ENCODE measurements around the gene ZSWIM3. TPM values are rescaled to one million over a fixed set of nuclear protein-coding genes. Genes with fewer than 3 reads are reported as not detected.
"Not testable (repeated sequence)": the region's sequence is repeated elsewhere in the genome, so short reads cannot be mapped to it uniquely, and the experiment has no call there.

The ZSWIM3 gene
- total and polyA plus RNA-seq, 12 donors = 2.9 to 19.5 (median 6.2) TPM

DNA sequence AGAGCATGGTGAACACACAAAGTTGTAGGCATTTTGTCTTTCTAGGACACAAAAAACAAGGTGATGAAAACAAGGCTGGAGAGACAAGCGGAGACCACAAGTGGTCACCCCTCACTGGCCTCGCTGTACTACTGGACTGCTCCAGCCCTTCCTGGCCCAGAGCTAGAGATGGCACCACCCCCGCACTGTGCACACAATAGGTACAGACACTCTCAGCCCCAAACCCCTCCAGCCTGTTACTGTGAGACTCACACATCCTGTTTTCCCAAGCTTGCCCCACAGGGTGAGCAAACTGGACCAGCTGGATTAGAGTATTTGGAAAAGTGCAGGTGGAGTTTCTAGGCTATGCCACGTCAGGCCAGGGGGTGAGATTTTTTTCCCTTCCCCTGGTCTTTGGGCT is 15.2 kb downstream of the ZSWIM3 start:
- WGBS, 4 donors = 95 to 98% (median 97%) methylated on average over 4 of the region's 4 CpGs
- intact Hi-C loops (cut with DNase I) = no loop called here
- peaks cover 0 to 7% of the 10 kb centered on the region in 2 donors for H3K36me3 ChIP-seq (replicated peaks in 1 of 2)
- no peak overlapping the region for H3K4me3 ChIP-seq
- H3K27me3 ChIP-seq = no peaks in the 10 kb centered on the region
- TF ChIP-seq POLR2A (IDR thresholded peaks at IDR 0.05) = no peak
- TF ChIP-seq, protein P1, sequence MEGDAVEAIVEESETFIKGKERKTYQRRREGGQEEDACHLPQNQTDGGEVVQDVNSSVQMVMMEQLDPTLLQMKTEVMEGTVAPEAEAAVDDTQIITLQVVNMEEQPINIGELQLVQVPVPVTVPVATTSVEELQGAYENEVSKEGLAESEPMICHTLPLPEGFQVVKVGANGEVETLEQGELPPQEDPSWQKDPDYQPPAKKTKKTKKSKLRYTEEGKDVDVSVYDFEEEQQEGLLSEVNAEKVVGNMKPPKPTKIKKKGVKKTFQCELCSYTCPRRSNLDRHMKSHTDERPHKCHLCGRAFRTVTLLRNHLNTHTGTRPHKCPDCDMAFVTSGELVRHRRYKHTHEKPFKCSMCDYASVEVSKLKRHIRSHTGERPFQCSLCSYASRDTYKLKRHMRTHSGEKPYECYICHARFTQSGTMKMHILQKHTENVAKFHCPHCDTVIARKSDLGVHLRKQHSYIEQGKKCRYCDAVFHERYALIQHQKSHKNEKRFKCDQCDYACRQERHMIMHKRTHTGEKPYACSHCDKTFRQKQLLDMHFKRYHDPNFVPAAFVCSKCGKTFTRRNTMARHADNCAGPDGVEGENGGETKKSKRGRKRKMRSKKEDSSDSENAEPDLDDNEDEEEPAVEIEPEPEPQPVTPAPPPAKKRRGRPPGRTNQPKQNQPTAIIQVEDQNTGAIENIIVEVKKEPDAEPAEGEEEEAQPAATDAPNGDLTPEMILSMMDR (IDR thresholded peaks at IDR 0.05) = no peak
- no peaks in the 10 kb centered on the region for H3K9me3 ChIP-seq (replicated peaks in 1 of 3)
- peaks cover 10 to 13% of the 10 kb centered on the region in 2 donors for H3K4me1 ChIP-seq (replicated peaks in 1 of 2)
- peak in 1 of 7 donors; percentile 14 for DNase-seq
- H3K27ac ChIP-seq = no peak overlapping the region

DNA sequence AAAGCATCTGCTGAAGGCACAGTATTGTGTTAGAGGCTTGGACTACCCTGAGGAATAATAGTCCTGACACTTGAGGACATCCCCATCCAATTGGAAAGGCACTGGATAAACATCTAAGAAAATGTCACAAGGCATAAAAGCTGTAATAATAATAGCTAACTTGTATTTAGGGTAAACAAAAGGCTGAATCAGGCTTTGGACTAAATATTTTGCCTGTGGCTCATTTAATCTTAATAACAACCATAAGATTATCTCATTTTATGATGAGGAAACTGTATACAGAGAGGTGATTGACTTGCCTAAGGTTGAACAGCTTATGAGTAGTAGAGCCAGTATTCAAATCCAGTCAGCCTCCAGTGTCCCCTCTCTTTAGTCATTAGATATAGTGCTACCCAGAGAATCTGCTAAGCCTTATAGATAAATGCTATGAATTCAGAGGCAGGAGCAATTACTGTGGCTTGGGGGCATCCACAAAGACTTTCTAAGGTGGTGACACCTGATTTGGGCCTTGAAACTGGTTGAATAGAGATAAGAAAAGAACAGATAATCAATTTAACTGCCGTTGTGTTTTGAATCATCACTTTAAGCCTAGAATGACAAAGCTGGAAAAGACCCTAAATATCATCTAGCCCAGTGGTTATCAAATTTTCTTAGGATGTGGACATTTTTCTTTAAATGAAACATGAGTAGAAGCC is 16.1 kb downstream of the ZSWIM3 start:
- Histone ChIP-seq H3K36me3 (replicated peaks in 1 of 2) (peaks cover 0 to 12% of the 10 kb centered on the region in 2 donors), H3K4me3 (no peak overlapping the region), H3K9me3 (replicated peaks in 1 of 3) (no peaks in the 10 kb centered on the region), H3K27ac (no peak overlapping the region), H3K27me3 (no peaks in the 10 kb centered on the region), H3K4me1 (replicated peaks in 1 of 2) (peaks cover 7 to 9% of the 10 kb centered on the region in 2 donors)
- no peak for DNase-seq
- 19 to 38% (median 32%) methylated on average over 1 of the region's 1 CpG for WGBS, 4 donors
- no peak for TF ChIP-seq POLR2A (IDR thresholded peaks at IDR 0.05)
- TF ChIP-seq, protein P1 (IDR thresholded peaks at IDR 0.05) = no peak
- intact Hi-C loops (cut with DNase I) = no loop called here

DNA sequence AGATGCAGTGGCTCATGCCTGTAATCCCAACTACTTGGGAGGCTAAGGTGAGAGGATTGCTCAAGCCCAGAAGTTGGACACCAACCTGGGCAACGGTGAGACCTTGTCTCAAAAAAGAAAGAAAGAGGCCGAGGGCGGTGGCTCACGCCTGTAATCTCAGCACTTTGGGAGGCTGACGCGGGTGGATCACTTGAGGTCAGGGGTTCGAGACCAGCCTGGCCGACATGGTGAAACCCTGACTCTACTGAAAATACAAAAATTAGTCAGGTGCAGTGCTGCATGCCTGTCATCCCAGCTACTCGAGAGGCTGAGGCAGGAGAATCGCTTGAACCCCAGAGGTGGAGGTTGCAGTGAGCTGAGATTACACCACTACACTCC is 16.7 kb downstream of the ZSWIM3 start:
- peaks cover 0 to 12% of the 10 kb centered on the region in 2 donors for H3K36me3 ChIP-seq (replicated peaks in 1 of 2)
- 90 to 97% (median 94%) methylated on average over 10 of the region's 10 CpGs for WGBS, 4 donors
- intact Hi-C loops (cut with DNase I); H3K9me3 ChIP-seq (replicated peaks in 1 of 3); H3K27ac ChIP-seq; H3K4me3 ChIP-seq; H3K27me3 ChIP-seq; DNase-seq: not testable (repeated sequence)
- H3K4me1 ChIP-seq (replicated peaks in 1 of 2) = peaks cover 10 to 14% of the 10 kb centered on the region in 2 donors

DNA sequence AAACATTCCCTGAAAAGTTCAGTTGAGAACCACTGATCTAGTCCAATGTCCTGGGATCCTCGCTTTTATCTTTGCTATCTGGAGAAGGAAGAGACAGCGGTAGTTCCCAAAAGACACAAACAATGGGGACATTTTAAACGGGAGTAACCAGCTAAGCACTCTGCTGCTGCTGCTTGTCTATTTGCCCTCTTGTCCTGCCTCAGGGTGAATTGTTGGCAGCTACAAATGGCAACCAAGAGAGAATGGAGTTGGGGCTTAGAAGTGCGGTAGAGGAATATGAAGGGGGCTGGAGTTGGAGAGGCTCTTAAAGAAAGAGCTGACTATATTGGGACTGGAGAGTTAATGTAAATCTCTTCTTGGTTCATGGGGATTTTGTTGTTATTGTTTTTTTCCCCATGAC is 17.2 kb downstream of the ZSWIM3 start:
- intact Hi-C loops (cut with DNase I) = no loop called here
- WGBS, 4 donors = 76 to 85% (median 82%) methylated on average over 4 of the region's 4 CpGs
- H3K9me3 ChIP-seq (replicated peaks in 1 of 3) = no peaks in the 10 kb centered on the region
- H3K4me3 ChIP-seq = no peak overlapping the region
- TF ChIP-seq, protein P1 (IDR thresholded peaks at IDR 0.05) = no peak
- TF ChIP-seq POLR2A (IDR thresholded peaks at IDR 0.05) = no peak
- no peak for DNase-seq
- peaks cover 10 to 14% of the 10 kb centered on the region in 2 donors for H3K4me1 ChIP-seq (replicated peaks in 1 of 2)
- H3K27me3 ChIP-seq = no peaks in the 10 kb centered on the region
- H3K36me3 ChIP-seq (replicated peaks in 1 of 2) = peaks cover 0 to 12% of the 10 kb centered on the region in 2 donors
- H3K27ac ChIP-seq = no peak overlapping the region
